ENCODE measurements around the gene HDAC4.

GRCh38 chr2:239190361-239190760, 210.5 kb downstream of the HDAC4 start:
- TF ChIP-seq CTCF (conservative IDR thresholded peaks at IDR 0.05; ENCODE audit: low read depth, low read length) (no peak), POLR2A (IDR thresholded peaks at IDR 0.05; ENCODE audit: low read depth, low read length) (no peak), MAFK (IDR thresholded peaks at IDR 0.05; ENCODE audit: low read depth, low read length) (no peak), CEBPB (IDR thresholded peaks at IDR 0.05; ENCODE audit: low read depth, low read length) (no peak), RCOR1 (IDR thresholded peaks at IDR 0.05; ENCODE audit: insufficient replicate concordance, low read length) (no peak), SMC3 (IDR thresholded peaks at IDR 0.05; ENCODE audit: low read depth, low read length) (no peak), RAD21 (IDR thresholded peaks at IDR 0.05; ENCODE audit: low read length) (no peak)

All from IMR-90 (cell line).